Measurements from ENCODE around the gene DSCAML1. TPM values are rescaled to one million over a fixed set of nuclear protein-coding genes. Genes with fewer than 3 reads are reported as not detected.

DSCAML1 gene
- total and polyA plus RNA-seq, 8 donors: 0.08 to 2.9 (median 0.45) TPM

DNA sequence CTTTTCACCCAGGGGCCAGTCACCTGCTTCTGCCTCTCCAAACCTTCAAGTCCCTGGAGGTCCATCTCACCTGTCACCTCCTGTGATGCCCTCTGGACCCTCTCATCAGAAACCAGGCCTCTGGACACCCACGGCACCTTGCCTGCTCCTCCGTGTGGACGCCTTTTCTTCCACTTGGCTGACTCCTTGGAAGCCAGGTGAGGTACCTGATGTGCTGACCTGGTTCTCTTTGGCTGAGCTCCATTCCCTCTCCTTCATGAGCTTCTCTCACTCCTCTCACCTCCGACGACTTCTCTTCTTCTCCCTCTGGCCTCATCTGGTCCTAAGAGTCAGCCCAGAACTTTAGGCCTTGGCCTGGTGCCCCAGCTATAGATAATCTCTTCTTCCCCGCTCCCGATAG is 370.1 kb downstream of the DSCAML1 start:
- peaks cover 0 to 16% (median 0%) of the 10 kb centered on the region in 4 donors for H3K36me3 ChIP-seq
- 72 to 88% (median 81%) methylated on average over 7 of the region's 7 CpGs for WGBS, 5 donors
- DNase-seq: no peak
- H3K9me3 ChIP-seq: no peaks in the 10 kb centered on the region
- TF ChIP-seq, protein P1, sequence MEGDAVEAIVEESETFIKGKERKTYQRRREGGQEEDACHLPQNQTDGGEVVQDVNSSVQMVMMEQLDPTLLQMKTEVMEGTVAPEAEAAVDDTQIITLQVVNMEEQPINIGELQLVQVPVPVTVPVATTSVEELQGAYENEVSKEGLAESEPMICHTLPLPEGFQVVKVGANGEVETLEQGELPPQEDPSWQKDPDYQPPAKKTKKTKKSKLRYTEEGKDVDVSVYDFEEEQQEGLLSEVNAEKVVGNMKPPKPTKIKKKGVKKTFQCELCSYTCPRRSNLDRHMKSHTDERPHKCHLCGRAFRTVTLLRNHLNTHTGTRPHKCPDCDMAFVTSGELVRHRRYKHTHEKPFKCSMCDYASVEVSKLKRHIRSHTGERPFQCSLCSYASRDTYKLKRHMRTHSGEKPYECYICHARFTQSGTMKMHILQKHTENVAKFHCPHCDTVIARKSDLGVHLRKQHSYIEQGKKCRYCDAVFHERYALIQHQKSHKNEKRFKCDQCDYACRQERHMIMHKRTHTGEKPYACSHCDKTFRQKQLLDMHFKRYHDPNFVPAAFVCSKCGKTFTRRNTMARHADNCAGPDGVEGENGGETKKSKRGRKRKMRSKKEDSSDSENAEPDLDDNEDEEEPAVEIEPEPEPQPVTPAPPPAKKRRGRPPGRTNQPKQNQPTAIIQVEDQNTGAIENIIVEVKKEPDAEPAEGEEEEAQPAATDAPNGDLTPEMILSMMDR (IDR thresholded peaks at IDR 0.05): no peak
- TF ChIP-seq EP300 (IDR thresholded peaks at IDR 0.05) (no peak), POLR2AphosphoS5 (IDR thresholded peaks at IDR 0.05) (no peak), POLR2A (IDR thresholded peaks at IDR 0.05) (no peak)
- H3K27ac ChIP-seq: no peak overlapping the region
- H3K27me3 ChIP-seq: peaks cover 0 to 16% (median 0%) of the 10 kb centered on the region in 3 donors
- H3K4me1 ChIP-seq: peaks cover 0 to 9% (median 7%) of the 10 kb centered on the region in 4 donors
- intact Hi-C loops (cut with DNase I; ENCODE audit: low total_unique reads): loop anchor here (5.0 to 10.0 kb wide), 2 partner anchors 368 to 390 kb away; partner anchors contain the start of gene DSCAML1
- H3K4me3 ChIP-seq: no peak overlapping the region

DNA sequence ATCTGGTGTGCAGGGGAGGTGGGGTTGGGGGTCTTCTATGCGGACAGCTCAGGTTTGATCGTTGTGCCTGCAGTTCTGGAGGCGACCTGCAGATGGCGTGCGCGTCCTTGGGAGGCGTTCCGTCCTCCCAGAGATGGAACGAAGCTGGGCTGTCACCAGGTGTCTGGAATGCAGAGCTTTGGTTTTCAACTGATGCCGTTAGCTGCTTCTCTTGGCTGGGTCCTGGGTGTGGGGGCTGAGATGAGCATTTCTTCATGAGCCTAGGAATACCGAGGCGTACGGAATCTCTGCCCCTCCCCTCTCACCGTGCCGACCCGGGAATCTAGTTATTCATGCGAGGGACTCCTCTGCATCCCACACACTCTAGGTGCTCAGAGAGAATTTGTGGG is 370.7 kb downstream of the DSCAML1 start:
- peaks cover 0 to 9% (median 7%) of the 10 kb centered on the region in 4 donors for H3K4me1 ChIP-seq
- H3K27me3 ChIP-seq: peaks cover 0 to 16% (median 0%) of the 10 kb centered on the region in 3 donors
- peak overlapping the region in 1 of 4 donors; percentile 16 for H3K4me3 ChIP-seq
- WGBS, 5 donors: 2 to 10% (median 6%) methylated on average over 10 to 17 of the region's 17 CpGs
- intact Hi-C loops (cut with DNase I; ENCODE audit: low total_unique reads): loop anchor here (5.0 to 10.0 kb wide), 2 partner anchors 369 to 391 kb away; partner anchors contain the start of gene DSCAML1
- no peak overlapping the region for H3K27ac ChIP-seq
- DNase-seq: peak; percentile 60 to 85
- no peaks in the 10 kb centered on the region for H3K9me3 ChIP-seq
- H3K36me3 ChIP-seq: peaks cover 0 to 10% (median 0%) of the 10 kb centered on the region in 4 donors
- TF ChIP-seq POLR2A (IDR thresholded peaks at IDR 0.05) (no peak), POLR2AphosphoS5 (IDR thresholded peaks at IDR 0.05) (no peak), EP300 (IDR thresholded peaks at IDR 0.05) (no peak)
- TF ChIP-seq, protein P1 (IDR thresholded peaks at IDR 0.05): peak in 5 of 7 experiments; percentile 73 to 93 (median 86)

DNA sequence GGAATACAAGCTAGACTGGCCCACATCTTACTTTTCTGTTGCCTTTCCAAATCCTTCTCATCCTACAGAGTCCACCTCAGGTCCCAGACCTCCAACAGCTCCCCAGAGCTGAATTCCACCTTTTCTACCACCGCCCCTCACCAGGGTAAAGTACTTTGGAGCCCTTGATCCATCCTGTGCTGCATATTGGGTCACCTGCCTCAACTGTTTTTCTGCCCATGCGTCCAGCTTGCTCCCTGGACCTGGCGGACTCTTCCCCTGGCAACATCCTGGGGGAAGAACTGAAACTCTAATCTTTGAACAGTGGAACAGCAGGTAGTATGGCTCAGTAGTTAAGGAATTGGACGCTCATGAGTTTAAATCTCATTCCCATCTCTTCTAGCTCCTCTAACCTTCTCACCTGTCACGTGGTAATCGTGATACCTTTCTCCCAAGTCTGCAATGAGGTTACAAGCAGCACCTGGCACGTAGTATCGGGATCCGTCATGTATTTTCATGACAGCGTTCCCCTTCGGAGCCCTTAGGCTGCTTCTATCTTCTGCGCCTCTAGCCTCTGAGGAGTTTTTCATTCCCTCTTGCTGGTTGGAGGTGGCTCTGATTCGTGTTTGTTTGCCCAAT is 371.2 kb downstream of the DSCAML1 start:
- no peak for DNase-seq
- Histone ChIP-seq H3K9me3 (no peaks in the 10 kb centered on the region), H3K4me1 (peaks cover 0 to 9% (median 7%) of the 10 kb centered on the region in 4 donors), H3K36me3 (peaks cover 0 to 5% (median 0%) of the 10 kb centered on the region in 4 donors), H3K27ac (no peak overlapping the region), H3K27me3 (peaks cover 0 to 16% (median 0%) of the 10 kb centered on the region in 3 donors), H3K4me3 (no peak overlapping the region)
- WGBS, 5 donors: 47 to 55% (median 50%) methylated on average over 13 of the region's 13 CpGs
- TF ChIP-seq, protein P1 (IDR thresholded peaks at IDR 0.05): no peak
- TF ChIP-seq POLR2A (IDR thresholded peaks at IDR 0.05) (no peak), EP300 (IDR thresholded peaks at IDR 0.05) (no peak), POLR2AphosphoS5 (IDR thresholded peaks at IDR 0.05) (no peak)
- intact Hi-C loops (cut with DNase I; ENCODE audit: low total_unique reads): loop anchor here (5.0 to 10.0 kb wide), 2 partner anchors 369 to 392 kb away; partner anchors contain the start of gene DSCAML1

DNA sequence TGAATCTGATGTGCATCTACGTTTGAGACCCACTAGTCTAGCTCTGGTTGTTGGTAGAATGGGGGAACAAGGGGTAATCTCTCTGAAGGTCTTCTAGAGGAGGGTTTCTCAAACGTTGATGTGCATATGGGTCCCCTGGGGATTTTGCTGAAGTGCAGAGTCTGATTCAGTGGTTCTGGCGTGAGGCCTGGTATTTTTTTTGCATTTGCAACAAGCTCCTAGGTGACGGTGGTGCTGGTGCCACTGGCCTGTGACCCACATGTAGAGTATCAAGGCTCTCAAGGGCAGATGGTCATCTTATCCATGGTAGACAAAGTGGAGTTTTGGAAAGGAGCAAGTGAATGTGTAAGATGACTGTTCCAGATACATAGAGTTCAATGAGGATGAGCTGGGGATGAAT is 372.2 kb downstream of the DSCAML1 start:
- intact Hi-C loops (cut with DNase I; ENCODE audit: low total_unique reads): loop anchor here (5.0 to 10.0 kb wide), 2 partner anchors 370 to 393 kb away; partner anchors contain the start of gene DSCAML1

More for the DNA sequence above, 372.2 kb downstream of the DSCAML1 start:
- Histone ChIP-seq H3K27me3 (peaks cover 0 to 23% (median 0%) of the 10 kb centered on the region in 3 donors), H3K4me1 (peaks cover 0 to 9% (median 7%) of the 10 kb centered on the region in 4 donors), H3K4me3 (no peak overlapping the region), H3K9me3 (no peaks in the 10 kb centered on the region), H3K36me3 (no peaks in the 10 kb centered on the region), H3K27ac (no peak overlapping the region)
- no peak for DNase-seq
- TF ChIP-seq, protein P1 (IDR thresholded peaks at IDR 0.05): no peak
- WGBS, 5 donors: 53 to 70% (median 53%) methylated on average over 4 of the region's 4 CpGs
